ENCODE measurements around the gene C19orf53. TPM values are rescaled to one million over a fixed set of nuclear protein-coding genes. Genes with fewer than 3 reads are reported as not detected.
A peak's percentile ranks its signal among the peaks of the same experiment; 100 is the strongest.

C19orf53 gene
- total RNA-seq, 1 donor from 2014 or later: 162 TPM

DNA sequence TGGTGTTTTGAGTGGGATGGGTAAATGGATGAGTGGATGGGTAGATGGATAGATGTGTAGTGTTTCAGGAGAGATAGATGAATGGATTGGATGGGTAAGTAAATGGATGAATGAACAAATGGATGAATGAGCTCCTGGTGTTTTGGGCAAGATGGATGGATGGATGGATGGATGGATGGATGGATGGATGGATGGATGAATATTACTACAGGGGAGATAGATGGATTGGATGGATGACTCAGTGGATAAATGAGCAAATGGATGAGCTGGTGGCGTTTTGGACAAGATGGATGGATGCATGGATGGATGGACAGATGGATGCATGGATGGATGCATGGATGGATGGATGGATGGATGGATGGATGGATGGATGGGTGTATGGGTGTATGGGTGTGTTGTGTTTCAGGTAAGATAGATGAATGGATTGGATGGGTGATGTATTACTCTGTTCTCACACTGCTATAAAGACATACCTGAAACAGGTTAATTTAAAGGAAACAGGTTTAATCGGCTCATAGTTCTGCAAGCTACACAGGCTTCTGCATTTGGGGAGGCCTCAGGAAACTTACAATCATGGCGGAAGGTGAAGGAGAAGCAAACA is 33.3 kb downstream of the C19orf53 start:
- Mint-ChIP-seq H3K9me3 (no peaks in the 10 kb centered on the region), H3K27ac (no peak overlapping the region), H3K4me3 (no peak overlapping the region)

GRCh38 chr19:13808856-13809255 is 34.6 kb downstream of the C19orf53 start:
- Mint-ChIP-seq H3K36me3 (ENCODE audit: low read depth) (peaks cover 16% of the 10 kb centered on the region), H3K4me1 (ENCODE audit: low read depth) (peaks cover 5% of the 10 kb centered on the region), H3K27ac (no peak overlapping the region), H3K9me3 (no peaks in the 10 kb centered on the region), H3K4me3 (no peak overlapping the region), H3K27me3 (ENCODE audit: insufficient read depth) (no peaks in the 10 kb centered on the region)
- DNase-seq (ENCODE audit: low spot score): no peak
- intact Hi-C loops (cut with micrococcal nuclease): no loop called here

More for the DNA sequence above, 33.3 kb downstream of the C19orf53 start:
- Mint-ChIP-seq H3K36me3 (ENCODE audit: low read depth) (peaks cover 10% of the 10 kb centered on the region), H3K4me1 (ENCODE audit: low read depth) (peaks cover 5% of the 10 kb centered on the region), H3K27me3 (ENCODE audit: insufficient read depth) (no peaks in the 10 kb centered on the region)
- intact Hi-C loops (cut with micrococcal nuclease): no loop called here
- no peak for DNase-seq (ENCODE audit: low spot score)

DNA sequence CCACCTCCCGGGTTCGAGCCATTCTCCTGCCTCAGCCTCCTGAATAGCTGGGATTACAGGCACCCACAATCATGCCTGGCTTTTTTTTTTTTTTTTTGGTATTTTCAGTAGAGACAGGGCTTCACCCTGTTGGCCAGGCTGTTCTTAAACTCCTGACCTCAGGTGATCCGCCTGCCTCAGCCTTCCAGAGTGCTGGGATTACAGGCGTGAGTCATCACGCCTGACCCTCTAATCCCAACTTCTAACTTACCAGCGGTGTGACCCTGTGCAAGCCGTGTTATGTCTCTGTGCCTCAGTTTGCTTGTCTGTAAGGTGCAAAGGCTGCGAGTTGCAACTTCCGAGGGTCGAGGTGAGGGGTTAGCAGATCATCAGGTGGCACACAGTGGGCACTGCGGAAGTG is 38.3 kb downstream of the C19orf53 start:
- H3K27ac Mint-ChIP-seq: no peak overlapping the region
- no peaks in the 10 kb centered on the region for H3K9me3 Mint-ChIP-seq
- H3K36me3 Mint-ChIP-seq (ENCODE audit: low read depth): peaks cover 14% of the 10 kb centered on the region
- no peaks in the 10 kb centered on the region for H3K27me3 Mint-ChIP-seq (ENCODE audit: insufficient read depth)
- intact Hi-C loops (cut with micrococcal nuclease): no loop called here
- no peak overlapping the region for H3K4me3 Mint-ChIP-seq
- no peak for DNase-seq (ENCODE audit: low spot score)
- H3K4me1 Mint-ChIP-seq (ENCODE audit: low read depth): no peaks in the 10 kb centered on the region

GRCh38 chr19:13813147-13813546 is 38.9 kb downstream of the C19orf53 start:
- intact Hi-C loops (cut with micrococcal nuclease): no loop called here
- DNase-seq (ENCODE audit: low spot score): no peak
- Mint-ChIP-seq H3K27ac (no peak overlapping the region), H3K4me1 (ENCODE audit: low read depth) (peaks cover 1% of the 10 kb centered on the region), H3K4me3 (no peak overlapping the region), H3K36me3 (ENCODE audit: low read depth) (peaks cover 14% of the 10 kb centered on the region), H3K27me3 (ENCODE audit: insufficient read depth) (no peaks in the 10 kb centered on the region), H3K9me3 (no peaks in the 10 kb centered on the region)

DNA sequence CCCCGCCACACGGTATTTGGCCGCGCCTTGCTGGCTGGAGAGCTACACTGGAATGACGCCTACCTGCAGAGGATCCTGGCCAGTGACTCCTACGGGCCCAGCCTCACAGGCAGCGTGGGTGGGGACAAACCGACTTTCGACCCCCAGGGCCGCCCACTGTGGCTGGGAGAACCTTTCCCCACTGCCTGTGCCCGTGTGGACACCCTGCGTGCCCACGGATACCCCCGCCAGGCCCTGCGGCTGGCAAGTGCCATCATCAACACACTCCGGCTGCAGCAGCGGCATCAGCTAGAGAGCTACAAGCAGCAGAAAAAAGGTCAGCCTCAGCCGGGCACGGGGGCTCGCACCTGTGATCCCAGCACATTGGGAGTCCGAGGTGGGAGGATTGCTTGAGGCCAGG is 40.3 kb downstream of the C19orf53 start:
- peaks cover 5% of the 10 kb centered on the region for H3K4me1 Mint-ChIP-seq (ENCODE audit: low read depth)
- H3K4me3 Mint-ChIP-seq: no peak overlapping the region
- intact Hi-C loops (cut with micrococcal nuclease): no loop called here
- H3K27ac Mint-ChIP-seq: no peak overlapping the region
- DNase-seq (ENCODE audit: low spot score): no peak
- H3K9me3 Mint-ChIP-seq: no peaks in the 10 kb centered on the region
- H3K27me3 Mint-ChIP-seq (ENCODE audit: insufficient read depth): no peaks in the 10 kb centered on the region
- peaks cover 10% of the 10 kb centered on the region for H3K36me3 Mint-ChIP-seq (ENCODE audit: low read depth)

DNA sequence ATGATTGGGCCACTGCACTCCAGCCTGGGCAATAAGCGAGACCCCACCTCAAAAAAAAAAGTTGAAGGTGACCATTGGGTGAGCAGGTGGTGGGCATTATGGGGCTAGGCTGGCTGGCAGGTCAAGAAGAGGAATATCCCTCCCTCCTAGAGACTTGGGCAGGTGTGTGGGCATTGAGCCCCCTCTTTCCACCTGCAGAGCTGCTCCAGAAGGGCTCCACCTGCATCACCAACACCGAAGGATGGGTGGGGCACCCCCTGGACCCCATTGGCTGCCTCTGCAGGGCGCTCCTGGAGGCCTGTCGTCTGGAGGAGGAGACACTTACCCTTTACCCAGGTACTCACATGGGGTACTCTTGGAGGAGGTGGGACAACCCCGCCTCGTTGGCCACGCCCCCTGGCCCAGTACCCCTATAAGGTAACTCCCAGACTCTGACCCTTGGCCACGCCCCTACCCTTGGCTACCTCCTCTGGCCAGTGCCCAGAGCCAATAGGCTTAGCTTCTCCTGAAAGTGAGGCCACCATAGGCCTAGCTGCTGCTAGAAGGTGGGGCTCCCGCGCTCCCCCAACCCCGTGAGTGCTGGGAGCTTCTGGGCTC is 42.9 kb downstream of the C19orf53 start:
- no peaks in the 10 kb centered on the region for H3K9me3 Mint-ChIP-seq
- peaks cover 5% of the 10 kb centered on the region for H3K4me1 Mint-ChIP-seq (ENCODE audit: low read depth)
- DNase-seq (ENCODE audit: low spot score): no peak
- intact Hi-C loops (cut with micrococcal nuclease): no loop called here
- no peak overlapping the region for H3K4me3 Mint-ChIP-seq
- H3K27me3 Mint-ChIP-seq (ENCODE audit: insufficient read depth): no peaks in the 10 kb centered on the region
- H3K36me3 Mint-ChIP-seq (ENCODE audit: low read depth): peaks cover 12% of the 10 kb centered on the region
- no peak overlapping the region for H3K27ac Mint-ChIP-seq

GRCh38 chr19:13817615-13818371 is 43.5 kb downstream of the C19orf53 start:
- peaks cover 12% of the 10 kb centered on the region for H3K36me3 Mint-ChIP-seq (ENCODE audit: low read depth)

DNA sequence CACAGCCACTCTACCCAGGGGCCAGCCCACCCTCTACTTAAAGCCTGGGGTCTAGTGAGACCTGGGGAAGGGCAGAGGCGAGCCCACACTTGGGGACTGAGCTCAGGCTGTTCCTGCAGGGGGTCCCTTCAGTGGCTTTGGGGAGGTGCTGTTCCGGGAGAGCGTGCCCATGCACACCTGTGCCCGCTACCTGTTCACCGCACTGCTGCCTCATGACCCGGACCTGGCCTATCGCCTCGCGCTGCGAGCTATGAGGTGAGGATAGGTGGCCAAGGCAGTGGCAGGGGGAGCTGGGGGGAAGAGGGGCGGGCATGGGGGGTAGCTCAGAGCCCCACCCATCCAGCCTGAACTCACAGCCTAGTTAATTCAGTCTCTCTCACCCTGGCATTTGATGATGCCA is 45.0 kb downstream of the C19orf53 start:
- intact Hi-C loops (cut with micrococcal nuclease): no loop called here
- no peaks in the 10 kb centered on the region for H3K27me3 Mint-ChIP-seq (ENCODE audit: insufficient read depth)
- peaks cover 5% of the 10 kb centered on the region for H3K4me1 Mint-ChIP-seq (ENCODE audit: low read depth)
- H3K9me3 Mint-ChIP-seq: no peaks in the 10 kb centered on the region
- no peak overlapping the region for H3K27ac Mint-ChIP-seq
- no peak overlapping the region for H3K4me3 Mint-ChIP-seq
- DNase-seq (ENCODE audit: low spot score): no peak
- peaks cover 8% of the 10 kb centered on the region for H3K36me3 Mint-ChIP-seq (ENCODE audit: low read depth)

More at GRCh38 chr19:13817615-13818371, 43.5 kb downstream of the C19orf53 start:
- intact Hi-C loops (cut with micrococcal nuclease): no loop called here
- Mint-ChIP-seq H3K27ac (no peak overlapping the region), H3K9me3 (no peaks in the 10 kb centered on the region), H3K4me3 (peak overlapping the region; percentile 7), H3K27me3 (ENCODE audit: insufficient read depth) (no peaks in the 10 kb centered on the region), H3K4me1 (ENCODE audit: low read depth) (peaks cover 5% of the 10 kb centered on the region)
- DNase-seq (ENCODE audit: low spot score): no peak

GRCh38 chr19:13821292-13821691 is 47.0 kb downstream of the C19orf53 start:
- Mint-ChIP-seq H3K36me3 (ENCODE audit: low read depth) (peaks cover 6% of the 10 kb centered on the region), H3K4me3 (no peak overlapping the region), H3K9me3 (no peaks in the 10 kb centered on the region), H3K27ac (no peak overlapping the region), H3K27me3 (ENCODE audit: insufficient read depth) (no peaks in the 10 kb centered on the region), H3K4me1 (ENCODE audit: low read depth) (peaks cover 10% of the 10 kb centered on the region)
- intact Hi-C loops (cut with micrococcal nuclease): no loop called here
- no peak for DNase-seq (ENCODE audit: low spot score)

DNA sequence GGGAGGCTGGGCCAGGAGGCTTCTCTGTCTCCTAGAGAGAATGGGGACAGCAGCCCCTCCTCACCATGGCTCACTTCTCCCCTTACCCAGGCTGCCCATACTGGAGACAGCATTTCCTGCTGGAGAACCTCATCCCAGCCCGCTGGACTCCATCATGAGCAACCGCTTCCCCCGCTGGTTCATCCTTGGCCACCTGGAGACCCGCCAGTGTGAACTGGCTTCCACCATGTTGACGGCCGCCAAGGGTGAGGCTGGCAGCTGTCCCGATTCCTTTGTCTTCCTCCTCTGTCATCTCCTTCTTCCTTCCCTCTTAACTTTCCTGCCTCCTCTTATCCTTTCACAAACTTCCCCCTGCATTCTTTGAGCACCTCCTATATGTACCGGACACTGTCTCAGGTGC is 49.0 kb downstream of the C19orf53 start:
- Mint-ChIP-seq H3K27ac (no peak overlapping the region), H3K4me1 (ENCODE audit: low read depth) (peaks cover 7% of the 10 kb centered on the region), H3K27me3 (ENCODE audit: insufficient read depth) (no peaks in the 10 kb centered on the region), H3K4me3 (no peak overlapping the region), H3K36me3 (ENCODE audit: low read depth) (peaks cover 11% of the 10 kb centered on the region), H3K9me3 (no peaks in the 10 kb centered on the region)
- no peak for DNase-seq (ENCODE audit: low spot score)
- intact Hi-C loops (cut with micrococcal nuclease): no loop called here

- no peaks in the 10 kb centered on the region for H3K9me3 Mint-ChIP-seq
- no peak overlapping the region for H3K27ac Mint-ChIP-seq
- peaks cover 5% of the 10 kb centered on the region for H3K4me1 Mint-ChIP-seq (ENCODE audit: low read depth)
- no peak overlapping the region for H3K4me3 Mint-ChIP-seq
- no peak for DNase-seq (ENCODE audit: low spot score)
- intact Hi-C loops (cut with micrococcal nuclease): no loop called here
- peaks cover 14% of the 10 kb centered on the region for H3K36me3 Mint-ChIP-seq (ENCODE audit: low read depth)
- no peaks in the 10 kb centered on the region for H3K27me3 Mint-ChIP-seq (ENCODE audit: insufficient read depth)
These were observed 49.6 kb downstream of the C19orf53 start for GRCh38 chr19:13823901-13824300.

GRCh38 chr19:13824703-13825102 is 50.4 kb downstream of the C19orf53 start:
- Mint-ChIP-seq H3K27ac (no peak overlapping the region), H3K4me3 (no peak overlapping the region), H3K36me3 (ENCODE audit: low read depth) (peaks cover 15% of the 10 kb centered on the region), H3K27me3 (ENCODE audit: insufficient read depth) (no peaks in the 10 kb centered on the region), H3K9me3 (no peaks in the 10 kb centered on the region), H3K4me1 (ENCODE audit: low read depth) (peaks cover 5% of the 10 kb centered on the region)
- intact Hi-C loops (cut with micrococcal nuclease): no loop called here
- no peak for DNase-seq (ENCODE audit: low spot score)

Data from activated T-helper 1 cell treated with anti-CD3 and anti-CD28 coated beads, Interleukin-12 subunit alpha, Interleukin-12 subunit beta, Interleukin-2, Interleukin-4 antibody, amounts not matched to agents 30 ng/mL and 10 ng/mL and 1 ng/mL, durations not matched to agents 14 hours and 24 hours and 36 hours (primary cell).